HUES48 (cell line): ENCODE results near the gene NTSR1.

Experiments used
- H3K27ac ChIP-seq: one replicate; pipeline ENCODE4 v1.7.0; 2013; ENCODE audit warnings: low read depth, low read length, inconsistent platforms
- H3K27me3 ChIP-seq: 2 replicates; pipeline ENCODE4 v1.6.1; 2013; ENCODE audit warnings: mild to moderate bottlenecking, low read length; ENCODE audit not compliant: control insufficient read depth, insufficient read depth
- H3K36me3 ChIP-seq: 2 replicates; pipeline ENCODE4 v1.6.1; 2013; ENCODE audit warnings: low read length; ENCODE audit not compliant: control insufficient read depth, insufficient read depth
- H3K4me1 ChIP-seq: 2 replicates; pipeline ENCODE4 v1.6.1; 2013; ENCODE audit warnings: mild to moderate bottlenecking, low read length; ENCODE audit not compliant: control insufficient read depth, insufficient read depth
- H3K4me3 ChIP-seq: 2 replicates; pipeline ENCODE4 v1.5.1; 2013; ENCODE audit warnings: mild to moderate bottlenecking, low read depth, low read length
- H3K9ac ChIP-seq: 2 replicates; pipeline ENCODE4 v1.6.1; 2013; ENCODE audit warnings: mild to moderate bottlenecking, low read depth, low read length, moderate library complexity
- H3K9me3 ChIP-seq: 2 replicates; pipeline ENCODE4 v1.6.1; 2013; ENCODE audit warnings: low read length; ENCODE audit not compliant: control insufficient read depth, insufficient read depth

The NTSR1 gene

GRCh38 chr20:62782893-62783278, 74.2 kb downstream of the NTSR1 start:
- Histone ChIP-seq H3K4me1 (no peaks in the 10 kb centered on the region), H3K9me3 (no peaks in the 10 kb centered on the region), H3K4me3 (no peak overlapping the region), H3K9ac (no peak overlapping the region), H3K27ac (no peak overlapping the region), H3K36me3 (no peaks in the 10 kb centered on the region), H3K27me3 (no peaks in the 10 kb centered on the region)

GRCh38 chr20:62784497-62784896, 75.9 kb downstream of the NTSR1 start:
- Histone ChIP-seq H3K27ac (no peak overlapping the region), H3K36me3 (no peaks in the 10 kb centered on the region)

GRCh38 chr20:62785393-62785792, 76.8 kb downstream of the NTSR1 start:
- no peak overlapping the region for H3K9ac ChIP-seq
- H3K9me3 ChIP-seq, result no peaks in the 10 kb centered on the region
- no peak overlapping the region for H3K27ac ChIP-seq
- no peaks in the 10 kb centered on the region for H3K4me1 ChIP-seq
- no peaks in the 10 kb centered on the region for H3K27me3 ChIP-seq
- no peaks in the 10 kb centered on the region for H3K36me3 ChIP-seq
- H3K4me3 ChIP-seq, result no peak overlapping the region

More at GRCh38 chr20:62784497-62784896, 75.9 kb downstream of the NTSR1 start:
- Histone ChIP-seq H3K27me3 (no peaks in the 10 kb centered on the region), H3K4me3 (no peak overlapping the region), H3K9ac (no peak overlapping the region), H3K4me1 (no peaks in the 10 kb centered on the region), H3K9me3 (no peaks in the 10 kb centered on the region)

- H3K9me3 ChIP-seq, result no peaks in the 10 kb centered on the region
- H3K4me1 ChIP-seq, result no peaks in the 10 kb centered on the region
- H3K27ac ChIP-seq, result no peak overlapping the region
- H3K36me3 ChIP-seq, result no peaks in the 10 kb centered on the region
- H3K9ac ChIP-seq, result no peak overlapping the region
- no peaks in the 10 kb centered on the region for H3K27me3 ChIP-seq
- H3K4me3 ChIP-seq, result no peak overlapping the region
Measured at GRCh38 chr20:62786157-62786556, 77.5 kb downstream of the NTSR1 start.

GRCh38 chr20:62787321-62787720, 78.7 kb downstream of the NTSR1 start:
- H3K9ac ChIP-seq, result no peak overlapping the region
- H3K27me3 ChIP-seq, result no peaks in the 10 kb centered on the region
- no peak overlapping the region for H3K27ac ChIP-seq
- H3K4me3 ChIP-seq, result no peak overlapping the region
- H3K36me3 ChIP-seq, result no peaks in the 10 kb centered on the region
- no peaks in the 10 kb centered on the region for H3K9me3 ChIP-seq
- no peaks in the 10 kb centered on the region for H3K4me1 ChIP-seq

GRCh38 chr20:62787866-62788265, 79.2 kb downstream of the NTSR1 start:
- Histone ChIP-seq H3K36me3 (no peaks in the 10 kb centered on the region), H3K9ac (no peak overlapping the region), H3K27me3 (no peaks in the 10 kb centered on the region), H3K9me3 (no peaks in the 10 kb centered on the region), H3K27ac (no peak overlapping the region), H3K4me1 (no peaks in the 10 kb centered on the region), H3K4me3 (no peak overlapping the region)

GRCh38 chr20:62788607-62789006, 80.0 kb downstream of the NTSR1 start:
- no peaks in the 10 kb centered on the region for H3K36me3 ChIP-seq
- no peak overlapping the region for H3K4me3 ChIP-seq
- no peaks in the 10 kb centered on the region for H3K27me3 ChIP-seq
- H3K27ac ChIP-seq, result no peak overlapping the region
- no peaks in the 10 kb centered on the region; the same call in 1 of the 2 replicates for H3K4me1 ChIP-seq
- no peaks in the 10 kb centered on the region for H3K9me3 ChIP-seq
- H3K9ac ChIP-seq, result no peak overlapping the region

GRCh38 chr20:62790075-62790474, 81.4 kb downstream of the NTSR1 start:
- no peak overlapping the region for H3K4me3 ChIP-seq
- H3K27me3 ChIP-seq, result peaks cover 6% of the 10 kb centered on the region
- no peaks in the 10 kb centered on the region; the same call in 1 of the 2 replicates for H3K4me1 ChIP-seq
- H3K36me3 ChIP-seq, result no peaks in the 10 kb centered on the region
- no peaks in the 10 kb centered on the region for H3K9me3 ChIP-seq
- no peak overlapping the region for H3K9ac ChIP-seq
- H3K27ac ChIP-seq, result no peak overlapping the region

GRCh38 chr20:62791301-62792181, 82.9 kb downstream of the NTSR1 start:
- Histone ChIP-seq H3K9ac (no peak overlapping the region), H3K4me1 (no peaks in the 10 kb centered on the region; the same call in 1 of the 2 replicates), H3K9me3 (no peaks in the 10 kb centered on the region), H3K27me3 (peaks cover 16% of the 10 kb centered on the region), H3K36me3 (no peaks in the 10 kb centered on the region), H3K27ac (no peak overlapping the region), H3K4me3 (peak overlapping the region; percentile 53)

GRCh38 chr20:62792182-62792939, 83.7 kb downstream of the NTSR1 start:
- Histone ChIP-seq H3K4me3 (no peak overlapping the region), H3K9ac (no peak overlapping the region), H3K36me3 (no peaks in the 10 kb centered on the region), H3K27ac (no peak overlapping the region), H3K4me1 (no peaks in the 10 kb centered on the region; the same call in 1 of the 2 replicates), H3K27me3 (peaks cover 16% of the 10 kb centered on the region), H3K9me3 (no peaks in the 10 kb centered on the region)
